GM19023 (cell line): ENCODE measurements around the gene CFAP97.
"Not testable (repeated sequence)": the region's sequence is repeated elsewhere in the genome, so short reads cannot be mapped to it uniquely, and the experiment has no call there.

Experiments used
- ATAC-seq: cut with Tn5 transposase; IDR thresholded peaks from one replicate; pipeline ENCODE4 v1.9.1; 2021; ENCODE audit warnings: mild to moderate bottlenecking, moderate library complexity; ENCODE audit not compliant: unreplicated experiment

CFAP97 gene

GRCh38 chr4:185224597-185224996 is 20.8 kb upstream of the CFAP97 start:
- ATAC-seq: no peak

- no peak for ATAC-seq
These were observed 18.8 kb upstream of the CFAP97 start for GRCh38 chr4:185222598-185222997.

- ATAC-seq: no peak
These were observed 18.1 kb upstream of the CFAP97 start for GRCh38 chr4:185221912-185222311.

DNA sequence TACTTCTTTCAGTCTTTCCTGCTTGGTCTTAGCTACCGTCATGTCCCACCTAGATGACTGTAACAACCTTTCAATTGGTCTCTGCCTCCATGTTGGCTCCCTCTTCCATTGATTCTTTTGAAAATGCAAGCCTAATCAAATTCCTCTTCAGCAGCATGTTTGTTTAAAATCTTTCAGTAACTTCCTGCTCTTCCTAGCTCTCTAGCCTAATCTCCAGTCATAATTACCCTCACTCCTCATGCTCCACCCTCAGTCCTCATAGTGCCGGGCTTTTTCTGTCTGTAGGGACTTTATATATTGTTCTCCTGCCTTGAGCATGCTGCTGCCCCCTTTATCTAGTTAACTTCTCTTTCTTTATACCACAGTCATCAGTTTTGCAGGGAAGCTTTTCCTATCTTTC is 17.7 kb upstream of the CFAP97 start:
- no peak for ATAC-seq

DNA sequence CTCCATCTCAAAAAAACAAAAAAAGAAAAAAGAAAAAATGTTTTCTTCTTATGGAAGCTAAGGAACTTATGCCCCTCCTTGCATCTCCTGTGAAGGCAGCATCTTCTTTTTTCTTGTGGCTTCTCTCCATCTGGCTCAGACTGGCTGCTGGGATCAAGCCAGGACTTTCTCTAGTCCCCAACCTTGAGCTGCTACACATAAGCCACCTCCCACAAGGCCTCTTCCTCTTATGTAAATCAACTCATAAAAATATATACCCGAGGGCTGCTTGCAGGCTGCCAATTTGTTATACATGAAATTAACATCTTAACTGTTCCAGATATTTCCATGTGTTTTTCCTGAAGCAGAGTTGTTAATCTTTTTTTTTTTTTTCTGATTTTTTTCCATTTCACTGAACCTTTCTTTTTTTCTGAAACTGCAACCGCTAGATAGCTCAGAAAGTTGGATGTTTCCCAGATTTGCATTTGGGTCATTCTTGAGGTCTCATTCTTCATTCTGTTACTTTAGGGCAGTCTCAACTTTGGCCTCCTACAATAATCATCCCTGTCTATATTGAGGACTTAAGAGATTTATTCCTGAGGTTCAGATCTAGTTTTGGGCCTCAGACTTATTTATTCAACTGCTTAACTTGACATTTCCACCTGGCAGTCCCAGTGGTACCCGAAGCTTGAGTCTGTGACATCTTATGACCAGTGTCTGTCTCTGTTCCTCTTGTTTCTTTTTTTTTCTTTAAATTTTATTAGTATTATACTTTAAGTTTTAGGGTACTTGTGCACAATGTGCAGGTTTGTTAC is 15.9 kb upstream of the CFAP97 start:
- ATAC-seq: peak; percentile 68

DNA sequence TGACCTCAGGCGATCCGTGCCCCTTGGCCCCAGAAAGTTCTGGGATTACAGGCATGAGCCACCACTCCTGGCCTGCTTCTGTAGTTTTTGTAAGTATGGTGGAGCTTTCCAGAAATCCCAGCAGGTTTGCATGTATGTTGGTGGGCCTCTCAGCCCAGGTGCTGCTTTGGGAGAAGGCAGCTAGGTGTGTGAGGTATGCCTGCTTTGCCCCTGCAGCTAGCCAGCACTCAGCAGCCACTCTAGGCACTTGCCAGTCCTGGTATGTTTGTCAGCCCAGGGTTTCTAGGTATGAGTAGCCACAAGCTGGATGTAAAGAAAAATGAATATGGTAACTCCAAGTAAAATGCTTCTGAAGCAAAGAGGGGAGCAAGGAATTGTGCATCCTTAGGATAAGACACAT is 14.5 kb upstream of the CFAP97 start:
- ATAC-seq: no peak

GRCh38 chr4:185217408-185217975 is 13.7 kb upstream of the CFAP97 start:
- ATAC-seq: no peak

GRCh38 chr4:185215261-185215660 is 11.5 kb upstream of the CFAP97 start:
- no peak for ATAC-seq

DNA sequence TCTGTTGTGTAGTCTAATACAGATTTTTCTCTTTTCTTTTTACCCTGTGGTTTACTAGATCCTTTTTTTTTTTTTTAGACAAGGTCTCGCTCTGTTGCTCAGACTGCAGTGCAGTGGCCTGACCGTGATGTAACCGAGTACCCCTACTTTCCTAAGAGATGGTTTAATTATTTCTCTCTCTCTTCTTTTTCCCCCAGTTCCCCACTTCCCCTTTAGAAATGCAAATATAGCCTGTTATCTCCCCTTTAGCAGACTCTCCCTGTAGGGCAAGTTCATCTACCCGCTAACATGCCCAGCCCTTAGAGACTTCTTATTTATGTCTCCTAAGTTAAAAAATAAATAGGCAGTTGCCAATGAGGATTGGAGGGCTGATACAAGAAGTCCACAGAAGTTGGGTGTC is 10.1 kb upstream of the CFAP97 start:
- peak; percentile 28 for ATAC-seq

GRCh38 chr4:185212581-185212980 is 8.8 kb upstream of the CFAP97 start:
- ATAC-seq: no peak

- ATAC-seq: no peak
These were observed 7.8 kb upstream of the CFAP97 start for GRCh38 chr4:185211641-185212040.

DNA sequence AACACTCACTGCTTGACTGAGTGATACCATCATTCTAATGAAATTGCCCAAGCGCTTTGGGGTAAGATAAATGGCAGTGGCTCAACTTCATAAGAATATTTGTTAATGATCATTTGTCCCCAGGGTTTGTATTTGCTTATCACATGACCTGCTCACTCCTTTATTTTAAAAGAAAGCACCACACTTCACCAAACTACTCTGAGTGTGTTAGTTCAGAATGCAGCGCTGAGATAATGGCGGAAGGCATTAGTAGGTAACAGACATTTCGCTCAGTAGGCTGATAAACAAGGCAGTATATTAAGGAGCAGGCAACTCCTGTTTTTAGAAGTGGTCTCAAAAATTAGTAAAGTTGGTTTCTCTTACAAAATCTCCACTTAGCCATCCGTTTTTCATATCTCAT is 7.2 kb upstream of the CFAP97 start:
- no peak for ATAC-seq

DNA sequence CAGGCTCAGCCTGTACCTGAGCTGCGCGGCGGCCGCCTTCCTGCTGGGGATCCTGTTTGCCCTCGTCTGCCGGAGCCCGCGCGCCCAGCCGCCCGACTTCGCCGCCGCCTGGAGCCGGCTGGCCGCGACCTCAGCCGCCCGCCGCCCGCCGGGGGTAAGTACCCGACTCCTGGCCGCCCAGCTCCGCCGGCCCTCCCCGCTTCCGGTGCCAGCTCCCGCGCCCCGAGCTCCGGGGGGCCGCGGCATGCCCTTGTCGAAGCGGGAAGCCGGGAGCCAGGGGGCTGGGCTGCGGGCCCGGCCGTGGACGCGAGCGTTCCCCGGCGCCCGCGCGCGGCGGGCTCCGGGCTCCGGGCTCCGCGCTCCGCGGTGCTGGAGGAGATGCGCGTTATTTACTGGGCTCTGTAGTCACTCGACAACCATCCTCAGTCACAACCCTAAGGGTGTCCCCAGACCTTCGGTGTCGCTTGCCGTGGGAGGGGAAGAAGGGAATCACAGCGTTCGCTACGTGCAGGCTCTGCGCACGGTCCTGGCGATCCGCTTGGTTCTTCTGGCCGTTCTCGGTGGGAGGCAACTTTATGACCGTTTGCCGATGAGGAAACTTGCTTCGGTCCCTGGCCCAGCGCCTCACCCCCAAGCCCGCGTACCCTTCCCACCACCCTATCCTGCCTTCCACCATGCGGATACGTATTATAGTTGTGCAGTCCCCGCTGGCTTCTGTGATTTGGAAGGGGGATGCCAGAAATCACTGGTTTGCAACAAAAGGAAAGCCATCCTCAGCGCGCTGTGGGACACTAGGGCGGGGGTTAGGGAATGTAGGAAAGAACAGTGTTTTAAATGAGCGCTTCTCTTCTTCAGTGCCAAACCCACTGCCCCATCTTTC is 6.5 kb upstream of the CFAP97 start:
- ATAC-seq: peak; percentile 18

- ATAC-seq: peak; percentile 18
These were observed 6.0 kb upstream of the CFAP97 start for GRCh38 chr4:185209852-185210101.

DNA sequence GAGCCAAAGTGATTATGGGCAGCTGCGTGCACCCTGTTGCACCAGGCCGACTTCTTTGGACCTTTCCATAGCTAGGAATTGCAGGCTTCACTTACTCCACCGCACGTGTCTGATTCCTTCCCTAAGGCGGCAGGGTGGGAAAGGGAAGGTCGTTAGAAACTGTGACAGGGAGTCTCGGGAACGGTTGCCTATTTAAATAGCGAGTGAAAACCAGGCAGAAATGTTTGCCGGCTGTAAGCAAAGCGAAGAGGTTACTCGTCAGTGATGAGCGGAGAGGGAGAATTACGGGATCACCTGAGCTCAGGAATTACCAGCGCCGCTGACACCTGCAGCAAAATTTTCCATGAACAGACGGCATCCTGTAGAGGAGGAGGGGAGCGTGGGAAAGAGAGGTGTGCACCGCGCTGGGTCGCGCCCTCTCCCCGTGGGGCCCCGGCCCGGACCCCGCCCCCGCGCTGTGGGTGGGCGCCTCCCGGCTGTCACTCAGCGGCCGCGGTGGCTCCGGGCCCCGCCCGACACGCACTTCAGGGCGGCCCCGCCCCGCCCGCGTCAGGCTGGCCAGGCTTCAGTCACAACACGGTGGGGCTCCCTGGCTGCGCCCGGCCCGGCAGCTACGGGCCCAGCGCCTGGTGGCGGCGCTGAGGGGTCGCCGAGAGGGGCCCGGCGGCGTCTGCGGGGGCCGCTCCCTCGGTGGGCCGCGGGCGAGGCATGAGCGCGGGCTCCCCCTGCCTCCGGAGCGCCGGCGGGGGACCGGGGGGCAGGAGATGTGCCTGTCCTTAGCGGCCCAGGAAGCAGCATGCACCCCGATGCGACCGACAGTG is 5.4 kb upstream of the CFAP97 start, which contains the start of gene SNX25:
SNX25 (plus strand) TSS at position 568 of the 821 bp plus-strand sequence; CDS start at position 797, 229 bp downstream.
- peak; percentile 82 for ATAC-seq

- ATAC-seq: no peak
These were observed 3.7 kb upstream of the CFAP97 start for GRCh38 chr4:185207466-185207865.

DNA sequence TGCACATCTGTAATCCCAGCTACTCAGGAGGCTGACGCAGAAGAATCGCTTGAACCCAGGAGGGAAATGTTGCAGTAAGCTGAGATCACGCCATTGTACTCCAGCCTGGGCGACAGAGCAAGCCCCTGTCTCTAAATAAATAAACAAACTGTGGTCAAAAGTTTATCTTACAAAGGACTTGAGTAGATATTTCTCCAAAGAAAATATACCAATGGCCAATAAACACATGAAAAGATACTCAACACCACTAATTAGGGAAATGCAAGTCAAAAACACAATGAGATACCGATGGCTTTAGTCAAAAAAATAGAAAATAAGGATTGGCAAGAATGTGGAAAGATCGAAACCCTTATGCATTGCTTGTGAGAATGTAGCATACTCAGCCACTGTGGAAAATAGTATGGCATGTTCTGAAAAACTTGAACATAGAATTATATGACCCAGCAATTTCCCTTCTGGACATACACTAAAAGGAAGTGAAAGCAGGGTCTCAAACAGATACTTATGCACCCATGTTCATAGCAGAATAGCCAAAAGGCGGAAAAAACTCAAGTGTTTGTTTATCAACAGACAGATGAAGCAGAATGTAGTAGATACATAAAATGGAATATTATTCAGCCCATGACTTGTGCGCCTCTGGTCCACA is 2.0 kb upstream of the CFAP97 start:
- ATAC-seq: no peak

GRCh38 chr4:185205073-185205472 is 1.3 kb upstream of the CFAP97 start:
- not testable (repeated sequence) for ATAC-seq

DNA sequence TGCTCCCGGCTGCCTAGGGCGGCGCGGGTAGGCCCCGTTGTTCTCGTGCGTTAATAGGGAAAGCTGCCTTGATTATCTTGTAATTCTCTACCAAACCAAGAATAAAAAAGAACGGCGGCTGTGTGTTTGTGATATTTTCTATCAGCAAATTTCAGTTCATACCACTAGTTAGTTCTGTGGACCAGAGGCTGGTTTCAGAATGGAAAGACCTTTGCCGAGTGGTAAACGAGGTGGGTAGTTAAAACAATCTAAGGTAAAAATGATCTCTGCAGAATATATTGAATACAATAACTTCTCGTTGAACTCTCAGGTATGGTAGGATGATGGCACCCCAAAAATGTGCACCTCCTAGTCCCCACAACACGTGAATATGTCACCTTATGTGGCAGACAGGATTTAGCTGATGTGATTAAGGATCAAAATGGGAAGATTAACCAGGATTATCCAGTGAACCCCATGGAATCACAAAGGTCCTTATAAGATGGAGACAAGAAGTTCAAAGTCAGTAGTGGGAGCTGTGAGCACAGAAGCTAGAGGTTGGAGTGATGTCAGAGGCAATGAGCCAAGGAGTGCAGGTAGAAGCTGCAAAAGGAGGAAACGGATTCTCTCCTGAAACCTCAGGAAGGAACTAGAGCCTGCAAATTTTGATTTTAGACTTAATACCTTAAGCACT is 574 bp upstream of the CFAP97 start:
- ATAC-seq: no peak

DNA sequence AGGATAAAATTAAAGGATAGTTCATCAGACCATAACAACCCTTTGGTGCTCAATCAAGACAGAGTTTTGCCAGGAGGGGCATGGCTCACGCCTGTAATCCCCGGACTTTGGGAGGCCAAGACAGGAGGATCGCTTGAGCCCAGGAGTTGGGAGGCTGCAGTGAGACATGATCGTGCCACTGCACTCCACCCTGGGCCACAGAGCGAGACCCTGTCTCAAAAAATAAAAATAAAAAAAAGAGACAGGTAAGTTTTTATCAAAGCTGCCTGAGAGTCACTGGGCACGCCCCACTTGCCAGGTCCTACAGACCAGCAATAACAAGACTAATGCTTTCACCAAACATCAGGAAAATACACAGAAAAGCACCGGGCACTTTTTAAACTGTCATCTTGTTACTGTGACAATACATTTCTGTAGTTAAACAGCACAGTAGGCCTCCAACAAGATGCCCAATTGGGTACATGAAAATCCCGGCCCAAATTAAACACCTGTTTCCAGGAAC is 765 bp downstream of the CFAP97 start:
- peak; percentile 8 for ATAC-seq
